SH-SY5Y (cell line): ENCODE data around the gene CDNF.

Experiments used
- GATA2 ChIP-seq: IDR thresholded peaks from 2 replicates; pipeline ENCODE4 v1.6.1; 2011; ENCODE audit warnings: mild to moderate bottlenecking, low read depth, low read length
- GATA3 ChIP-seq: IDR thresholded peaks from 2 replicates; pipeline ENCODE4 v1.6.1; 2011; ENCODE audit warnings: low read depth, mild to moderate bottlenecking, low read length, moderate library complexity

CDNF gene

DNA sequence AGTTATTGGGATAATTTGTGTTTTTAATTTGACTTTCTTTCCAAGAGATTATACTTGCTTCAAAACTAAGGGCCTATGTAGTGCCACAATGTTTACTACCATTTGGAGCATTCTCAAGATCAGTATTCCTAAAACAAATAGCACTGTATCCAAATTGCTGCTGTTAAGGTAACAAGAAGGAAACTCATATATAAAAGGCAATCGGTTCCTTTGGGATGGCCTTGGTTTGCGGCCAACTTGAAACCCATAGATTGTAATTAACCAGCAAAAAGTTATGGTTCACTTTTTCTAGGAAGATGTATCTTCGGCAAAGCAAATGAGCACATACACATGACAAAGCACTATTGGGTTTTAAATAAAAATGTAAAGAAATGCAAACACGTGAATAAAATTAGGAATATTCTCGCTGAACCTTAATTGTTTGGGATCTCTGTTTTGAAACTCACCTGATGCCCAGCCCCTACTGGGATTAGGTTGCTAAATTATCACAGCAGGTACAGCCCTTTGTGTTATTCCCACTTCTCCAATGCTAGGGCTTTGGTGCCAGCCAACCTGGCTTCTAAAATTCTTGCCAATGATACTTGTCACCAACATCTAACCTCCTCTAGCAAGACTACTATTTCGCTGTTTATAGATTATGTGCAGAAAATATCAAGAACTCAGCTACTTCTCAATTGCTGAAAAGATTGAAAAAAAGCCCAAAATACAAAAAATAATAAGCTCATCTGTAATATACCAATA, 16.0 kb downstream of the CDNF start:
- TF ChIP-seq GATA2 (no peak), GATA3 (no peak)

DNA sequence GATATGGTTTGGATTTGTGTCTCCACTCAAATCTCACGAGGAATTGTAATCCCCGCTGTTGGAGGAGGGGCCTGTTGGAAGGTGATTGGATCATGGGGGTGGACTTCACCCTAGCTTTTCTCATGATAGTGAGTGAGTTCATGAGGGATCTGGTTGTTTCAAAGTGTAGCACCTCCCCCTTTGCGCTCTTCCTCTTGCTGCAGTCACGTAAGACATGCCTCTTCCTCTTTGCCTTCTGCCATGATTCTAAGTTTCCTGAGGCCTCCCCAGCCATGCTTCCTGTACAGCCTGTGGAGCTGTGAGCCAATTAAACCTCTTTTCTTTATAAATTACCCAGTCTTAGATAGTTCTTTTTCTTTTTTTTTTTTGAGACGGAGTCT, 17.1 kb downstream of the CDNF start:
- TF ChIP-seq GATA3 (no peak), GATA2 (no peak)

DNA sequence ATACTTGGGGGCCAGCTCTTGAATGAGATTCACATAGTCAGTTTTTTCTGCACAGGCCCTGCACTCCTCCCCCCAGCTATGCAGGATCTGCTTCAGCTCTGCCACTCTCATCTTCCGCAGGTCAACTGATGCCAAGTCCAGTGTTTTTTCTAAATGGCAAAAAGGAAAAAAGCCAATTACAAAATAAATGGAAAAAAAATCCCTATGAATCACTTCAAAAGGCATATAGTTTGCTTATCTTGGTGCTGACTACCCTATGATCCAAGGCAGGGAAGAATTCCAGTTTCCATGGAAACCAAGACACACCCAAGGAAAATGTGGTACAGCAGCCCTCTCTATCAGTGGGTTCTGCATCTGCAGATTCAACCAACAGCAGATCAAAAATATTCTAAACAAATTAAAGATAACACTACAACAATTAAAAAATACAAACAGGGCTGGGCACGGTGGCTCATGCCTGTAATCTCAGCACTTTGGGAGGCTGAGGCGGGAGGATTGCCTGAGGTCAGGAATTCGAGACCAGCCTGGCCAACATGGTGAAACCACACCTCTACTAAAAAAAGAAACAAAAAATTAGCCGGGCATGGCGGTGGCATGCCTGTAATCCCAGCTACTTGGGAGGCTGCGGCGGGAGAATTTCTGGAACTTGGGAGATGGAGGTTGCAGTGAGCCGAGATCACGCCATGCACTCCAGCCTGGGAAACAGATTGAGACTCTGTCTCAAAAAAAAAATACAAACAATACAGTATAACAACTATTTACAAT, 17.6 kb downstream of the CDNF start:
- no peak for TF ChIP-seq GATA3
- TF ChIP-seq GATA2: no peak

DNA sequence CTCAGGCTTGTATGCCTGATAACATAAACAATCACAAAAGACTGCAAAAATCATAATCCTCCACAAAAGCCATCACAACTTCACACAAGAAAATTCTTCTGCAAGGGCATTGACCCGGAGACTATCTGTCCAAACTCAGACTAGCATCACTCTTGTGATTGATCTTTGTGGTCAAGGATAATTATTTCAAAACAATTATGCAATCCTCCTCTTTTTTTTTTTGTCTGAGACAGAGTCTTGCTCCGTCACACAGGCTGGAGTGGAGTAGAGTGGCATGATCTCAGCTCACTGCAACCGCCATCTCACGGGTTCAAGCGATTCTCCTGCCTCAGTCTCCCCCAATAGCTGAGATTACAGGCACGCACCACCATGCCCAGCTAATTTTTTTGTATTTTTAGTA, 22.2 kb downstream of the CDNF start:
- TF ChIP-seq GATA3: no peak
- no peak for TF ChIP-seq GATA2

DNA sequence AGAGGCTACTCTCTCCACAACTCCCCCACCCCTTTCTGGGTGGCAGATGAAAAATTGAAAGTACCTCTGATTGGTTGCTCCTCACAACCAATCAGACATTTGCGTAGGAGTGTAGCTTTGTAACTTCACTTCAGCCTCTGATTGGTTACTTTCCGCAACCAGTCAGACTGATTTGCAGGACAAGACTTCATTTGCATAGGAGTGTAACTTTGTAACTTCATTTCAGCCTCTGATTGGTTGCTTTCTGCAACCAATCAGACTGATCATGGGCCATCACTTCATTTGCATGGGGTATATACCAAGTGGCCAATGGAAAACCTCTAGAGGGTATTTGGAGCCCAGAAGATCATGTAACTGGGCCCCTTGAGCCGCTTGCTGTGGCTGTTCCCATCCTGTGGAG, 25.6 kb downstream of the CDNF start:
- no peak for TF ChIP-seq GATA2
- TF ChIP-seq GATA3: no peak

DNA sequence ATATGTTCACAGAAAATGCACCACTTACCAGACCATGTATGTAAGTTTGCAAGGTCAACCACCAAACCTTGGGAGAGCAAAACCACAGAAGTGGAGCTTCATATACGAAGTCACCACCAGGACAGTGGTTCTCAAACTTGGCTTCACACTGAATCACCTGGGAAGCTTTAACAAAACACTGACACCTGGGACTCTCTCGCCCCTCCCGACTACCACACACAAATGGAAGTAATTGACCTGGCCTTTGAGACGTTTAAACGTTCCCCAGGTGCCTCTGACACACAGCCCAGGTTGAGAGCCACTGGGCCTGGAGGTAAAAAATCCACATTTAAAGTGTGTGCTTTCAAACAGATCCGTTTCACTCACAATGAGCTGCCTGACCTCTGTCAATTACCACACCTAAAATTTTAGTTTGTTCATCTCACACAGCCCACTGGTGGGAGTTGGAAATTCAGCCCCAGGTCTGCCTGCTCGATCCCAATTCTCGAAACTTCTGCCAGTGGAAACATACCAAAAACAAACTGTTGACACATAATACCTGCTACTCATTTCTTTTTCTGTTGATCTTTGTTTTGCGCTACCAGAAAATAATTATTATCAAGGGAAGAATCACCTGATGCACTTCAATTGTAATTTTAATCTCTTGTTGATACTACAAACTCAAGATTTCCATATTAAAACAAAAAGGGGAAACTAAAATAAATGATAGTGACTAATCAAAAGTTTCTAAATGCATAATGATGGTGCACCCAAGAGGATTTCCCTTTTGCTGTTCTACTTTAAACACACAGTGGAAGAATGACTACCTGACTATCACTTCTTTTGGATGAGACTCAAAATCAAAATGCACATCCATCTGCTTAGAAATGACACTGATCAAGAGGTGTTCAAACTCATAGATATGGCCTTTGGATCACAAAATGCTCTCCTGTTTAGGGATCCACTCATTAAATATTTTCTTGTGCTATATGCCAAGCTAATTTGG, 26.6 kb downstream of the CDNF start:
- TF ChIP-seq GATA3: no peak
- TF ChIP-seq GATA2: no peak

DNA sequence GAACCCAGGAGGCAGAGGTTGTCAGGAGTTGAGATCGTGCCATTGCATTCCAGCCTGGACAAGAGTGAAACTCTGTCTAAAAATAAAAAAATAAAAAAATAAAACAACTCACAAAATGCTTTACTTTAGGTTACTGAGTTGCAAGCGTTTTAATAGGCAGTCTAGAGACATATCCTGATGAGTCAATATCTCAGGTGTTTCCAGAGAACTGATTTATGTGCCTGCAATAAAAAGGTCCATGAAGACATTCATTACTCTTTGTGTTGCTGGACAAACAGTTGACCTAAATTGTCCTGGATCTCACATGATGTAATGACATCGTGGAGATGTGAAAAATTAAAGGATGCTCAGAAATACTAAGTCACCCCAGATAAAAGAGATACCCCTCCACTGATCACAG, 31.5 kb downstream of the CDNF start:
- TF ChIP-seq GATA2 (no peak), GATA3 (no peak)

DNA sequence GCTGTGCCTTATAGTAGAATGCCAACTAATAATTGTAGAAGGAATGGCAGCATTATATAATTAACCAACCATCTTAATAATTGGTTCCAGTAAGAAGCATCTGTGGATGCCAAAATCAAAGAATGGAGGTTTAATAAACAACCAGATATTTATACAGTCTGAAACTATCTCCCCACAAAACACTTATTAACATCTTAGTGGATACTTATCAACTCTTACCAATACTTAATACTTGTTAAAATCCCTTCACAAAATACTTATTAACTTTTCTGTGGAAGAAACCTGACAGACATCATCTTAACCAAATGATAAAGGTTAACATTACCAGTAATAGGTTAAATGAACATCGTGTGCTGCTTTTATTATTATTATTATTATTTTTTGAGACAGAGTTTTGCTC, 34.0 kb downstream of the CDNF start:
- TF ChIP-seq GATA2 (no peak), GATA3 (no peak)

DNA sequence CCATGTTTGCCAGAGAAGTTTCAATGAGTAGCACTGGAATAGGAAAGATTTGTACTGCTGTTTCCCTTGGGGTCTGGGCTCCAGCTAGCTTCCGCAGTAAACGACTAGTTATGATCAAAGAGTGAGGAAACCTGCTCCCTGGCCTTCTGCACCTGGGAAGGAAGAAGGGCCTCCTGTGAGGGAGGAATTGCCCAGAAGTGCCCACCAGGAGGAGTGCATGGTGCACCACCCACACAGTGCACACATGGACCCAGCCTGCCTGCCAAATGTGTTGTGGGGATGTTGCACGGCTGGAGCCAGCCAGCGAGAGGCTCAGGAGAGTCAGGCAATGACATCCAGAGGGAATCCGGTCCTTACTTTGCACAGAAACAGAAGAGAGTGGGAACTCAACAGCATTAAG, 36.1 kb downstream of the CDNF start:
- no peak for TF ChIP-seq GATA2
- TF ChIP-seq GATA3: no peak

DNA sequence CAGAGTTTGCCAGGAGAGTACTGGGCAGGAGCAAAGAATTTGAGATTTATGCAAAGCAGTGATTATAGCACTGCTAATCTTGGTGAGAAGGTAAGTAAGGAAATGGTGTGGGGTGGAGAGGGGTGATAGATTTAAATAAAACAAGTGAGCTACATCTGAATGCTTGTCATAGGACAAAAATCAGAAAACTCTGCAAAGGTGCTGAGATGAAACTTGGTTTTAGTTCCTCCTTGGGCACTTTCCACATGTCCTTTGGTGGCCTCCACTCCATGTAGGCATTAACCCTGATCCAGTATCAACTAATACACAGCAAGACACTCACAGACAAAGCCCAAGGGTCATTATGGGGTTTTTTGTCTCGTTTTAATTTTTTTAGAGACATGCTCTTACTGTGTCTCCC, 37.4 kb downstream of the CDNF start:
- TF ChIP-seq GATA3 (no peak), GATA2 (no peak)

DNA sequence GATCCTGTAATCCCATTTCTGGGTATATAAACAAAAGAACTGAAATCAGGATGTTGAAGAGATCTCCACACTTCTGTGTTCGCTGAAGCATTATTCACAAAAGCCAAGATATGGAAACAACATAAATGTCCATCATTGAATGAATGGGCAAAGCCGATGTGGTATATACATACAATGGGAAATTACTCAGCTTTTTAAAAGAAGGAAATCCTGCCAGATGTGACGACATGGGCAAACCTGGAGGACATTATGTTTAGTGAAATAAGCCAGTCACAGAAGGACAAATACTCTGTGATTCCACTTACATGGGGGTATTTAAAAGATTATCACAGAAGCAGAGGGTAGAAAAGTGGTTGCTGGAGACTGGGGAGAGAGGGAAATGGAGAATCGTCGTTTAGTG, 39.2 kb downstream of the CDNF start:
- TF ChIP-seq GATA2: no peak
- no peak for TF ChIP-seq GATA3

DNA sequence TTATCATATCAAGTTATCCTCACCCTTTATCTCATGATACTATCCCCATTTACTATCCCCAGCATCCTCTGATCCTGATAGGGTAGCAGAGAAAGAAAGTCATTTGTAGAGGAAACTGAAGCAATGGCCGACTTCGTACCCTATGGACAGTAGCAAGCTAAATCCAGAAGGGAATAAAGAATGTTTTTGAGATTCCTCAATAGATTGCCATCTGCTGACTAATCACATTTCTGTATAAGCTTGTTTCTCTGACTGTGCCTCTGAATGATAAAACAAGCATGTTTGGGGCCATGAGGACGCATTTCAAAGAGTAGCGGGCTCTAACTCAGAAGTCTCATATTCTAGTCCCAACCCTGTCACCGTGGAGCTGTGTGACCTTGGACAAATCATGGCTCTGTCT, 49.9 kb downstream of the CDNF start:
- TF ChIP-seq GATA2 (no peak), GATA3 (no peak)

DNA sequence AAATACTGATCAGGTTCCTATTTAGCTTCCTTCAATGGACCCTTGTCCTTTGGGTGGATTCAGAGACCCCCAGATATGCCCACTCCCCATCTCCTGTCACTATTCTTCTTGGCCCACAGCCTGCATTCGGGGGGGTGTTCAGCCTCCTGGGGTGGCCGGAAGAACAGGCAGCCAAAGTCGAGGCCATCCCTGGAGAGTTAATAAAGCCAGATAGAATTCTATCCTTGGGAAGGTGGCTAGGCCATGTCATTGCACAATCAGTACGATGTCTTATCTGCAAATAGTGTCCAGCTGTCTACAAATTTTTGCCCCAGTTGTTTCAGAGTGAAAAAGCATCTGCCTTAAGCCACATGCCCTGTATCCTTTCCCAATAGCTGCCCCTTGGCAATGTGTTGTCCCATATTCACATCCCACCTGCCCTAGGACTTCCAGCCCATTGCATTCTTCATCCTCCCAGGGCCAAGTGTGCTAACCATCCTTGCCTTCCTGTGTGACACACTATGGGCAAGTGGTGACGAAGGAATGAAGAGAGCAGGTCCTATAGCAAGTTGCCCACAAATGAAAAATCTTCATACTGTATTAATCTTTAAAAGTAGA, 53.3 kb downstream of the CDNF start:
- no peak for TF ChIP-seq GATA2

DNA sequence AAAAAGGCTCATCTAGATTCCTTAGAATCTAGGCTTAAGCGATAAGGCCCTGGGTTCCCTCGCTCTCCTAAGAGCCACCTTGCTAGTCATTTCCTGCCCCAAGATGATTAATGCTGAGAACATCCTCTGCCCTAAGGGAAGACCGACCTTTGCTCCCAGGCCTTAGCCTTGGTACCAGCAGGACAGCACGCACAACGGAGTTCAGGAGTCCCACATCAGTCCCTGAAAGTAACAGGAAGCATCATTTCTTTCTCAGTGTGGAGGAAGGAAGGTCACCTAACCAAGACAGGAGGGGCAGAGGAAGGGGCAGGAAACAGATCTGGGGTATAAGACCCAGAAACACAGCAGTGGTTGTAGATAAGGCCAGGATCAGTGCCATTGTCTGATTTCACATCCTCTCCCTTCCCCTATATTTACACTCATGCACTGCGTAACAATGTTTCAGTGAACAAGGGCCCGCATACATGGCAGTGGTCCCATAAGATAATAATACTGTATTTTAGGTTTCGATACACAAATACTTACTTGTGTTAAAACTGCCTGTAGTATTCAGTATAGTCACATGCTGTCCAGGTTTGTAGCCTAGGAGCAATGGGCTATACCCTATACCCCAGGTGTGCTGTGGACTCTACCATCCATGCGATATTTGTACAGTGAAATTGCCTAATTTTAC, 55.0 kb downstream of the CDNF start:
- TF ChIP-seq GATA2: no peak
- no peak for TF ChIP-seq GATA3
